ENCODE data around the gene RHOBTB1. TPM values are rescaled to one million over a fixed set of nuclear protein-coding genes. Genes with fewer than 3 reads are reported as not detected.

The RHOBTB1 gene
- total RNA-seq, 2 donors from 2014 or later = 0.77 TPM; not detected in 1

DNA sequence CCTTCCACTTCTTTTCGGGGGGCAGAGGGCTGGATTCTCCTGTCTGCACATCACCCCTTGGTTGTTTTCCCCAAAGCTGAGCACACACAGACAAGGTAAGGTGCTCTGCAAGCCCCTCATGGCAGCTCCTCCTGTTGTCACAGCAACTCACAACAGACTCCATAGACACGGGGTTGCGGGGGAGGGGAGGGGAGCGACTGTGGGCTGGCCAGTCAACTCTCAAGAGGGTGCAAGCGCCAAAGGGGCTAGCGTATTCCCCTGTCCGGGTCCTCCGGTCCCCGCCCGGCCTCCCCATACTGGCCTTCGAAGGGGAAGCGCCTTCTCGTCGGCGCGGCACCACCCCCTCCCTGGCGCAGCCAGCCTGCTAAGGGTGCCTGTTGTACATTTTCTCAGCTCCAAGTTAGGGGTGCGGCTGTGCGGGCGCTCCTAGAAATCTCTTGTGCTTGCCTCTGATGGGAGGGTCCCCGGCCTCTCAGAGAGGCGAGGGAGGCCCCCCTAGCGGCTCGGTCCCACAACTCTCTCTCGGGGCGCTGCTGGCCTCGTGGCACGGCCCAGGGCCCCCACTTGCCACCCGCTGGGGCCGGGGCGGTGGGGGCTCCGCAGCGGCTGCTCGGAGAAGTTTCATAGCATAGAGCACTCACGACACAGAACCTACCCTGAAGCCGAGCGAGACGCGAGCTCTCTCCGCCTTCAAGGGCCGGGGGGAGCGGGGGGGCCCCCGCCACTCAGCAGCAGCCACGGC lies 498 bp downstream of the RHOBTB1 start:
- ATAC-seq (replicated peaks in 1 of 2) = peak; percentile 52 to 53
- Mint-ChIP-seq H3K36me3 (ENCODE audit: insufficient read depth in 2 of 2) (no peaks in the 10 kb centered on the region), H3K27me3 (ENCODE audit: low read depth) (peaks cover 75% of the 10 kb centered on the region)

DNA sequence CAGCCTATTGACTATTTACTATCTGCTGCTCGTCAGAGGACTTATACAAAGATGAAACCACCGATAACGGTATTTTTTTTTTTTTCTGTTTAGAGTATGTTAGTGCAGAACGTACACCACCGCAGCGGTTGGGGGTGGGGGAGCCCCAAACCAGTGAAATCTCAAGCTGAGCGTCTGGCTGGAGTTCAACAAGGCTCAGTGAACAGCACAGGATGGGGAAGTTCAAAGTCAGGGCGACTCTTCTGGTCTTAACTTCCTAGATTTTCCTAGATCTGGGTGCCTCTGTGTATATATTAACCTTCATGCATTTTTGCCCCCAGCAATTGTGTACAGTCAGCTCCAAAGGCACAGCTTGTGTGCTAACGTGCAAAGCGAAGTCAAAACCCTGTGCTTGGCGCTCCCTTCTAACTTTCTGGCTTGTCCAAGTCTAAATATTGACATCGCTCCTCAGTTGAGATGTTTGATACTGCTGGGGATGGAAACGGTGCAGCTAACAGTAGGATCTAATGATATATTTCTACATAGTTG lies 1.1 kb downstream of the RHOBTB1 start:
- Mint-ChIP-seq H3K27ac (no peak overlapping the region), H3K27me3 (ENCODE audit: low read depth) (peaks cover 75% of the 10 kb centered on the region), H3K36me3 (ENCODE audit: insufficient read depth in 2 of 2) (no peaks in the 10 kb centered on the region), H3K4me1 (ENCODE audit: low read depth) (peaks cover 17% of the 10 kb centered on the region), H3K9me3 (no peaks in the 10 kb centered on the region), H3K4me3 (peak overlapping the region; percentile 77 to 81)
- DNase-seq (peak; percentile 41 to 59), ATAC-seq (replicated peaks in 1 of 2) (peak; percentile 74 to 76)

More for the DNA sequence above, 498 bp downstream of the RHOBTB1 start:
- Mint-ChIP-seq H3K27ac (no peak overlapping the region), H3K4me3 (peak overlapping the region; percentile 77 to 81), H3K4me1 (ENCODE audit: low read depth) (peaks cover 17% of the 10 kb centered on the region), H3K9me3 (no peaks in the 10 kb centered on the region)
- peak; percentile 26 to 30 for DNase-seq

DNA sequence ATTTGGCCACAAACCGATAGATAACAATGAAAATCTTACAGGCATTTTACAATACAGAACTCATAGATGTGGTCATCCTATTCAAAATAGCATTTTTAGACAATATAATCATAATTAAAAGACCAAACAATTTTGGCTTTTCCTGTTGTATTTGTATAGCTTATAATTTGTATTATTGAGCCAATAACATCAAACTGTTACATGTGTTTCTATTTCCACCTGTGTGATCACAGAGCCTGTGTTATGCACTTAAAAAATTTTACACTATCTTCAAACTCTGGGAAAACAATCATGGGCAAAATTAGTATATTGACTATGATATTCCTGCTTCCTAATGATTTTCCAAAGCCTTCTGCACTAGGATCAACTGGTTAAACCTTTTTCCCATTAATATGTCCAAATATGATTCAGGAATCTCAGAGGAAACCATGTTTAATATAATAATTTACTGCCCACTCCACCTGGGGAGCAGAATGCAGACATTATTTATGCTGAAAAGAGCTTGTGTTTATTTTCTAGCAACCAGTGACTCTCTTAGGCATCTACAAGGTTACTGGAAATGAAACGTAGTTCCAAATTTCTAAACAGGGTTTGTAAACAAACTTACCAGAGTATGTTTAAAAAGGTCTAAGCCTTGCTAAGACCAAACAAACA lies 1.7 kb downstream of the RHOBTB1 start:
- no peaks in the 10 kb centered on the region for H3K36me3 Mint-ChIP-seq (ENCODE audit: insufficient read depth in 2 of 2)
- H3K27me3 Mint-ChIP-seq (ENCODE audit: low read depth) = peaks cover 71% of the 10 kb centered on the region
- peaks cover 17% of the 10 kb centered on the region for H3K4me1 Mint-ChIP-seq (ENCODE audit: low read depth)
- ATAC-seq (replicated peaks in 1 of 2) (no peak), DNase-seq (no peak)
- no peak overlapping the region for H3K27ac Mint-ChIP-seq
- peak overlapping the region; percentile 77 to 81 for H3K4me3 Mint-ChIP-seq
- H3K9me3 Mint-ChIP-seq = no peaks in the 10 kb centered on the region

DNA sequence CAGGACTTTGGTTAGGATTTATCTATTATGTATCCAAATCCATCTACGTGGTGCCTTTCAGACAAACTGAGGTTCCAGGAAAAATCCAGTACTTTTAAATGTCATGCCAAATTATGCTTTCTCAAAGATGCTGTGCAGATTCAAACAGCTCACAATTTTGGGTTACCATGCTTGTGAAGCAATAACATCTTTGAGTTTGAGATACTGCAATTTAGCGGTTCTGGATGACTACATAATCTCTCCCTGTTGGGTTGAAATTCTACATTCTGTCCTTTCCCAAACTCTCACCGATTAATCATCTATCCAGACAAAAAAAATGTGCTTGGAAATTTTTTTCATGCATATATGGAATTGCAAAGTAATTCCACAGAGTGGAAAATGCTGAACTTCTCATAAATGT lies 3.5 kb downstream of the RHOBTB1 start:
- Mint-ChIP-seq H3K36me3 (ENCODE audit: insufficient read depth in 2 of 2) (no peaks in the 10 kb centered on the region), H3K27me3 (ENCODE audit: low read depth) (peaks cover 53% of the 10 kb centered on the region), H3K9me3 (no peaks in the 10 kb centered on the region), H3K4me1 (ENCODE audit: low read depth) (peaks cover 17% of the 10 kb centered on the region), H3K4me3 (no peak overlapping the region), H3K27ac (no peak overlapping the region)
- no peak for DNase-seq
- ATAC-seq (replicated peaks in 1 of 2) = no peak

DNA sequence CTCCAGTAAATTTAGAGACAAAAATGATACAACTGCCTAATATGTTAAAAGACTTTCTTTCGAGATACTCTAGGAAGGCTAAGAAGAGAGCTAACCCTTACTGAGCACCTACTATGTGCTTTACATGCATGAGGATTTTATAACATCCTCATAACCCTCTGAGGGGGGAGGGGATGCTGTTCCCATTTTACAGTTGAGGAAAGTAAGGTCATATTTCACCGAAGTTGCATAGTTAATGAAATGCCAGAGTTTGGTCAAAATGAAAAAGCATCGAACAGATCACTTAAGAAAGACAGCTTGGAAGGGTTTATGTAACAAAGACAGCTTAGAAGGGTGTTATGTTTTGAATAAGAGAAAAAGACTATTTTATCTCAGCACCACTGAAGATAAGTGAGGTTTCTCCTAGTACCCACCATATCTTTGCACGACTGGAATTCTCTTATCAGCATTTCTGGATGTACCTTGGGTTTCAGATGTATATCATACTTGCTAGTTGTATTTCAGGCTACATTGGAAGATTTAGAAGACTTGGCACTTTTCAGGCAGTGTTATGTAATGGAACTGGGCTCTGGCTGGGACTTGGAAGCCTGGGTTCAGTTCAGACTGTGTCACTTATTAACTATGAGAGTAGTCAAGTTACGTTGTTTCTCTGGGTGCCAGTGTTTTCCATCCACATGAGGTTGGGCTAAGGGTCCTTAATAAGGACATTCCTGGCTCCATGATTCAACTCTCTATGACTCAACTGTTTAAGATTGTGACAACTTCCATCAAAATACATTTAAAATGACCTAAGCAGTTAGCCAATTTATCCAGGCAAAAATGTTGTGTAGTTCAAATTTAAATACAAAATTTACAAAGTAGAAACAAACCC lies 6.0 kb downstream of the RHOBTB1 start:
- Mint-ChIP-seq H3K4me1 (ENCODE audit: low read depth) (peaks cover 6% of the 10 kb centered on the region), H3K27me3 (ENCODE audit: low read depth) (peaks cover 36% of the 10 kb centered on the region), H3K4me3 (no peak overlapping the region), H3K9me3 (no peaks in the 10 kb centered on the region), H3K36me3 (ENCODE audit: insufficient read depth in 2 of 2) (no peaks in the 10 kb centered on the region), H3K27ac (no peak overlapping the region)
- DNase-seq = no peak
- no peak for ATAC-seq (replicated peaks in 1 of 2)

DNA sequence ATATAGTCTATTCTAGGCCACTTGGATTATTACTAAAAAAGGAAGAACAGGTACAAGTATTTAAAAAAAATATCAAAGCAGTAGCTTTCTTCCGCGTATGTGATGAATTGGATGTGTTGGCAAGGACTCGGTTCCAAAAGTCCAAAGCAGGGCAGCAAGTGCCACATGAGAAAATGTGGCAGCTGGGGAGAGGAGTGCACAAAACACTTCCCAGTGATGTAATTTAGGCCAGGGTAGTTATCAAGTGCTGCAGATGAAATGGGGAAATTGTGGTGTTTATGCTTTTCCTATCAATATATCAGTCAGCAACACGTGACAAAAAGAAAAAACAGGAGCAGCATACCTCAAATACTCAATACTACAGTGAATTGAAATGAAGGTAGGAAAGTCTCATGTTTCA lies 7.0 kb downstream of the RHOBTB1 start:
- DNase-seq (no peak), ATAC-seq (replicated peaks in 1 of 2) (no peak)
- Mint-ChIP-seq H3K9me3 (no peaks in the 10 kb centered on the region), H3K27me3 (ENCODE audit: low read depth) (peaks cover 26% of the 10 kb centered on the region), H3K36me3 (ENCODE audit: insufficient read depth in 2 of 2) (no peaks in the 10 kb centered on the region), H3K4me1 (ENCODE audit: low read depth) (no peaks in the 10 kb centered on the region), H3K27ac (no peak overlapping the region), H3K4me3 (no peak overlapping the region)

DNA sequence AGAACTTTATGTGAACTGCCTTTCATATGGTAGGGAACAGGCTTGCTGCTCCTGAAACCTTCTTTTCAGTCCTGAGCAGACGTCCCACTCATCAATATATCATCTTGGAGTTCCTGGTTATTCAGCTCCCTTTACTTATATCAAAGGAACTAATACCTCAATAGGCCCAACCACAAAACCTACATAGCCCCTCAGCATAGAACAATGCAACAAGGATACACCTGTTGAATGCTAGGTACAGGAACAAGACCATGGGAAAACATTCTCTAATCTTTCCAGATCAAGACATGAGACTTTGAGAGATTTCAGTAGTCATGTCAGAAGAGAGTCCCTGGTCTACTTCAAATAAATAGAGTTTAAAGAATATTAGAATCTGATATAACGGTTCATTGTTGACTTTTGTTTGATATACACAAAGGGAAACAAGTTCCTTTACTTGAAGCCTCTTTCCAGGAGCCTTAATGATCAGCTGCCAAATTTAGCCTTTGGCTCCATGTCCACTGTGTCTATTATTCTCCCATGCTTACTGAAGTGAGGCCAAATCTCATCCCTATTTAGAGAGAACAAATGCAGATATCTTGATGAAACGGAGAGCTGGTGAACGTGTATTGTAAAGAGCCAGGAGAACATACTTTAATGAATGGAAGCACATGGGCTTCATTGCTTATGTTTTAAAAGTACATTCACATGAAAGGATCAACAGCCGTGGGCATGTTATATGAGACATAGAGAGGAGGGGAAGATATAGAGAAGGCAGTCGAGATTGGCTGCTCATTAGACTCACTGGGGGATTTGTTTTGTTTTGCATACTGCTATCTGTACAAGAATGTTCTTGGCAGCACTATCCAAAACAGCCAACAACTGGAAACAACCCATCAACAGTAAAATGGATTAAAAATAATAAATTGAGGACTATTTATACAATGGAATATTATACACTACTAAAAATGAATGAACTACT lies 9.5 kb downstream of the RHOBTB1 start:
- Mint-ChIP-seq H3K27me3 (ENCODE audit: low read depth) (peaks cover 5% of the 10 kb centered on the region), H3K36me3 (ENCODE audit: insufficient read depth in 2 of 2) (no peaks in the 10 kb centered on the region), H3K4me1 (ENCODE audit: low read depth) (no peaks in the 10 kb centered on the region), H3K27ac (no peak overlapping the region), H3K4me3 (no peak overlapping the region), H3K9me3 (no peaks in the 10 kb centered on the region)
- ATAC-seq (replicated peaks in 1 of 2) (no peak), DNase-seq (no peak)

DNA sequence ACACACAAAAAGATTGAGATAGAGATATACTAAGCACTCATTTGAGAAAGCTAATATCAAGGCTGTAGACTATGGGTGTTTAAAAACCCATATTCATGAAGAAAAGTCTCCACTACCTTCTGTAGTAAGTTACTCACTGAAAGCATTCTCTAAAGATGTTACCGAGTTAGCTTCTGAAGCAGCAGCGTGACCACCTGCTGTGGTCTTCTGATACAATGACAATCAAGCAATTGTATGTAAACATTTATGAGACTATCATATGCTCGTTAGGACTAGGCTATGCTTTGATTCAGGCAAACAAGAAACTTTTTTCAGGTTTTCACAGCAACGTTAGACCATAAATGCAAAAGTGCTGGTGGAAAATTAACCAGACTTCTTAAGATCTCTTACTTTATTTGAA lies 11.2 kb downstream of the RHOBTB1 start:
- Mint-ChIP-seq H3K27me3 (ENCODE audit: low read depth) (no peaks in the 10 kb centered on the region), H3K9me3 (peaks cover 0 to 3% of the 10 kb centered on the region in 2 donors), H3K4me3 (no peak overlapping the region), H3K4me1 (ENCODE audit: low read depth) (no peaks in the 10 kb centered on the region), H3K27ac (no peak overlapping the region), H3K36me3 (ENCODE audit: insufficient read depth in 2 of 2) (peaks cover 0 to 4% of the 10 kb centered on the region in 2 donors)
- DNase-seq (no peak), ATAC-seq (replicated peaks in 1 of 2) (no peak)

DNA sequence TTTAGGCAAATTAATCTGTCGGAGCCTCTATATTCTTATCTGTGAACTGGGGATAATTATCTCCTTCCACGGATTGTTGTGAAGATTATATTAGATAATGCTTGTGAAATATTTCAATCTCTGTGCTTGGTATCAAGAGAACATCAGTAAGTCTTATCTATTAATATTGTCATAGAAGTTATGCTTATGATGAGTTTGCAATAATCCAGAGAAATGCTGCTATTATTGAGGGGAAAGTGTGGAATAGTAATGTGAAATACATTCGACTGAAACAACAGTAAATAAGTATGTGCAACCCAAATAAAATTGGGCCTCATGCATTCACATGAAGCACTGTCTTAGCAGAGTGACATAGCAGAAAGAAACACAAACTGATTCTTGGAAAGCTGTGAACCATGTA lies 13.7 kb downstream of the RHOBTB1 start:
- no peak for ATAC-seq (replicated peaks in 1 of 2)
- no peaks in the 10 kb centered on the region for H3K27me3 Mint-ChIP-seq (ENCODE audit: low read depth)
- no peak for DNase-seq
- H3K4me3 Mint-ChIP-seq = no peak overlapping the region
- no peak overlapping the region for H3K27ac Mint-ChIP-seq
- peaks cover 0 to 4% of the 10 kb centered on the region in 2 donors for H3K36me3 Mint-ChIP-seq (ENCODE audit: insufficient read depth in 2 of 2)
- H3K4me1 Mint-ChIP-seq (ENCODE audit: low read depth) = no peaks in the 10 kb centered on the region
- H3K9me3 Mint-ChIP-seq = peaks cover 0 to 4% of the 10 kb centered on the region in 2 donors

DNA sequence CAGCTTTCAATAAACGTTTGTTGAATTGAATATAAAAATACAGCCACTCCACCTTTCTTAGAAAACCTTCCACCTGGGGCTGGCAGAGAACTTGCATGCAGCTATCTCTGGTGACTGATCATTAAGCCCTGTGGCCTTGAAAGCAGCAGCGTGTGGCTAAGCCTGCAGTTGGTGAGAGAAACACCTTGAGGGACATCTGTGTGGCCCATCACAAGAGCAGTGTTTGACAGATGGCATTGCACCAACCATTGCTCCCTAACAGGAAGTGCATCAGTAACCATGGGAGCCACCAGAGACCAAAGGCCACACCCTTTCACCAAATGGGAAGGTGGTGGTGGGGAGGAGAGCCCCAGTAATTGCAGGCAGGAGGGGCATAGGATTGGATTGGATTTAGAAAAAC lies 22.4 kb downstream of the RHOBTB1 start:
- no peak for ATAC-seq (replicated peaks in 1 of 2)
- Mint-ChIP-seq H3K27ac (no peak overlapping the region), H3K36me3 (ENCODE audit: insufficient read depth in 2 of 2) (no peaks in the 10 kb centered on the region), H3K4me3 (no peak overlapping the region), H3K9me3 (peaks cover 1% of the 10 kb centered on the region in 2 donors), H3K27me3 (ENCODE audit: low read depth) (no peaks in the 10 kb centered on the region), H3K4me1 (ENCODE audit: low read depth) (no peaks in the 10 kb centered on the region)
- no peak for DNase-seq

DNA sequence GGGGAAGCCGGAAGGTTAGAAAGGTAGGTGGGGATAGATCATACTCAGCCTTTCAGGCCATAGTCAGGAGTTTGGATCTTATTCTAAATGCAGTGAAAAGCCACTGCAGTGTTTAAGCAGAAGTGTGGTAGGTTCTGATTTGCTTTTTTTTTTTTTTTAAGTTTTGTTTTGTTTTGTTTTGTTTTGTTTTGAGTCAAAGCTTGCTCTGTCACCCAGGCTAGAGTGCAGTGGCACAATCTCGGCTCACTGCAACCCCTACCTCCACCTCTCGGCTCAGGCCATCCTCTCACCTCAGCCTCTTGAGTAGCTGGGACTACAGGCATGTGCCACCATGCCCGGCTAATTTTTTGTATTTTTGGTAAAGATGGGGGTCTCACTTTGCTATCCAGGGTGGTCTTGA lies 23.5 kb downstream of the RHOBTB1 start:
- H3K27ac Mint-ChIP-seq = no peak overlapping the region
- H3K4me3 Mint-ChIP-seq = no peak overlapping the region
- ATAC-seq (replicated peaks in 1 of 2) = no peak
- H3K36me3 Mint-ChIP-seq (ENCODE audit: insufficient read depth in 2 of 2) = no peaks in the 10 kb centered on the region
- H3K9me3 Mint-ChIP-seq = peaks cover 0 to 1% of the 10 kb centered on the region in 2 donors
- no peaks in the 10 kb centered on the region for H3K4me1 Mint-ChIP-seq (ENCODE audit: low read depth)
- DNase-seq = no peak
- H3K27me3 Mint-ChIP-seq (ENCODE audit: low read depth) = no peaks in the 10 kb centered on the region

DNA sequence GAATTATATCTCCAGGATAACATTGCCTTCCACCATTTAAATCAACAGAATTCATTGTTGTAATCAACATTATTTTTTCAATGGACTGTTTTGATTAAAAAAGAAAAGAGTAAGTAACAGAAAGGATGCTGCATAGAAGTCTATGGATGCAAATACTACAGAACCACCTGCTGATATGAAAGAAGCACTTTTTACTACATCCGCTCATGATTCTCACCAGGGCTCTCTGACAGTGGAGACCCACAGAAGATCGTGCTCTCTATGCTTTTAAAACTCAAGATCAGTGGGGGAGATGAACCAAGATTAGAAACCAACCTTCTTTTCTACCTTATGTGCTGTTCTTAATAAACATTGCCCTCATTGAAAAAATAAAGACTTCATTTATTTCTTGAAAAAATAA lies 24.4 kb downstream of the RHOBTB1 start:
- no peaks in the 10 kb centered on the region for H3K27me3 Mint-ChIP-seq (ENCODE audit: low read depth)
- no peak for ATAC-seq (replicated peaks in 1 of 2)
- peaks cover 0 to 1% of the 10 kb centered on the region in 2 donors for H3K9me3 Mint-ChIP-seq
- H3K4me3 Mint-ChIP-seq = no peak overlapping the region
- no peak overlapping the region for H3K27ac Mint-ChIP-seq
- H3K36me3 Mint-ChIP-seq (ENCODE audit: insufficient read depth in 2 of 2) = no peaks in the 10 kb centered on the region
- no peak for DNase-seq
- no peaks in the 10 kb centered on the region for H3K4me1 Mint-ChIP-seq (ENCODE audit: low read depth)
